ENCODE measurements around the gene NFATC1.

DNA sequence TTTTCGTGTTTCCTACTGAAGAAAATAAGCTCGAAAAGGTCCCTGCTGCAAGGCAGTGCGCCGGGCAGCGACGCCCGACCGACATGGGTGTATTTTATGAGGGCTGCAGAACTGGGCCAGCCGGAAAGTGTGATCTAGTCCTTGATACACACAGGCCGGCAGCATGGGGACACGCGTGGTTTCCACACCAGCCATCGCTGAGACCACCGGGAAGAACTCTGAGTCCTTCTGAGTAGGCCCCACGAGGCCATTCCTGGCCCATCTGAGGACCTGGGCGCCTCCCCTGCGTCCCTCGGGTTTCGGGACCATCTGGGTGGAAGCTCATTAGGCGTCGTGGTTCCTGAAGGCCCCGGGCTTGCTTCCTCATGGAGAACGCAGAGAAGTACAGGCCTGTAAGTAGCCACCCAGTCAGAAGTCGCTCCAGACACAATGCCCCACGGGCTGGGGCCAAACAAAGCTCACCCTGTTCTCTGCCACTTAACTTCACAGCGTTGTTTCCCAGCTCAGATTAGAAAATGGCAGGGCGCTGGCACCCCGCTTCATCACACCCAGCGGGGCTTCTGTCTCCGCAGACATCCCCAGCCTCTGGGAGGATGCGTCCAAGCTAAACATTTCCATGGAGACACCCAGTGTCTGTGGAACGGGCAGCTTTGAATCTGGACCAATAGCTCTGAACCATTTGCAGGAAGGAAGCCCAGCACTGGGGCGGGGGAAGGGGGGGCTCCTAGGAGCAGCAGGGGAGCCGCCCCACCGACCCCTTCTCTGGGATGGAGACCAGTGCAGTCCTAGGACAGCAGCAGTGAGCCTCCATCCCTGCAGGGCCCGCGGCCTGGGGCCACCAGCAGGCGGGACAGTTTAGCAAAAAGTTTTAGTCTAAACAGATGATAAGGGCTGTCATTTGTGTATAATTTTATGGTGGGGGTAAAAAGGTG, 2.4 kb downstream of the NFATC1 start:
- TF ChIP-seq TAF1 (IDR thresholded peaks at IDR 0.05; ENCODE audit: borderline replicate concordance, insufficient read depth, low read length) (no peak), POLR2AphosphoS5 (IDR thresholded peaks at IDR 0.05; ENCODE audit: low read depth, low read length) (no peak)
